HS-5 (cell line): ENCODE data around the gene IL34.
"Not testable (repeated sequence)": the region's sequence is repeated elsewhere in the genome, so short reads cannot be mapped to it uniquely, and the experiment has no call there.

Experiments used
- DNase-seq: peaks from one replicate; pipeline ENCODE4 v3.0.0-alpha.2; 2012; ENCODE audit warnings: low read depth

The IL34 gene

DNA sequence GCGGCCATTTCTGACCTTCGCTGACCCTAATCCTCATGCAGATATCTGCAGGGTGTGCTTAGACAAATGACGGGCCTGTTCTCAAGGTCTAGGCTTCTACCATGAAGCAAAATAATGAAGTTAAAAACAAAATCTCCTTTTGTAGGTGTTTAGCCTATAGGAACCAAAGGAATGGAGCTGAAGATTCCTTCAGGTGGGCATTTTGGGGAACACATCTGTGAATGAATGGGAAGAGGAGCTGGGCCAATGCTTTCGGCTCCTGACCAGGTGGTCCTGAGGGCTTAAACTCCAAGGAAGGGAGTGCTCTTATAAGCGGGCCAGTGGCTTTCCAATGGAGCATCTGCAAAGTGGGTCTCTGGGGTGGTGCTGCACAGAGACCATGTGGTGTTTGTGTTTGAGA, 14.1 kb upstream of the IL34 start:
- no peak for DNase-seq

DNA sequence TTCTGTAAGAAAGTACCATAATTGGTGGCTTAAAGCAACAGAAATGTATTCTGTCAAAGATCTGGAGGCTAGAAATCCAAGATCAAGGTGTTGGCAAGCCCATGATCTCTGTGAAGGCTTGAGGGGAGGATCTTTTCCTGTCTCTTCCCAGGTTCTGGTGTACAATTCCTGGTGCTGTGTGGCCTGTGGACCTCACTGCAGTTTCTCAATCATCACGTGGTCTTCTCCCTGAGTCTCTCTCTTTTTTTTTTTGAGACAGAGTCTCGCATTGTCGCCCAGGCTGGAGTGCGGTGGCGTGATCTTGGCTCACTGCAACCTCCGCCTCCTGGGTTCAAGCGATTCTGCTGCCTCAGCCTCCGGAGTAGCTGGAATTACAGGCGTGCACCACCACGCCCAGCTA, 12.7 kb upstream of the IL34 start:
- DNase-seq = not testable (repeated sequence)

DNA sequence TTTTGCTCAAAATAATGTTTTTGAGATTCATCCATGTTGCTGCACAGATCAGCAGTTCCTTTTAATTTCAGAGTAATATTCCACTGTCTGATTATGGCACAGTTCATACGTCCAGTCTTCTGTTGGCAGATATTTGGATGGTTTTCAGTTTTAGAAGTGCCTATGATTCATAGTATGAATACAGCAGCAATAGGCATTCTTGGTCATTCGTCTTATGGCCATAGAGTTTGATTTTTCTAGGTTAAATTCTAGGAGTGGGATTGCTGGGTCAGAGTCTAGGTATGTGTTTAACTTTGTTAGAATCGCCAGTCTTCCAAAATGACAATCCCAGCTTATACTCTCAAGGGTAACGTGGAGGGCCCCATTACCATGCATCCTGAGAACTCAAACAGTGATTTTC, 11.5 kb upstream of the IL34 start:
- DNase-seq = no peak

DNA sequence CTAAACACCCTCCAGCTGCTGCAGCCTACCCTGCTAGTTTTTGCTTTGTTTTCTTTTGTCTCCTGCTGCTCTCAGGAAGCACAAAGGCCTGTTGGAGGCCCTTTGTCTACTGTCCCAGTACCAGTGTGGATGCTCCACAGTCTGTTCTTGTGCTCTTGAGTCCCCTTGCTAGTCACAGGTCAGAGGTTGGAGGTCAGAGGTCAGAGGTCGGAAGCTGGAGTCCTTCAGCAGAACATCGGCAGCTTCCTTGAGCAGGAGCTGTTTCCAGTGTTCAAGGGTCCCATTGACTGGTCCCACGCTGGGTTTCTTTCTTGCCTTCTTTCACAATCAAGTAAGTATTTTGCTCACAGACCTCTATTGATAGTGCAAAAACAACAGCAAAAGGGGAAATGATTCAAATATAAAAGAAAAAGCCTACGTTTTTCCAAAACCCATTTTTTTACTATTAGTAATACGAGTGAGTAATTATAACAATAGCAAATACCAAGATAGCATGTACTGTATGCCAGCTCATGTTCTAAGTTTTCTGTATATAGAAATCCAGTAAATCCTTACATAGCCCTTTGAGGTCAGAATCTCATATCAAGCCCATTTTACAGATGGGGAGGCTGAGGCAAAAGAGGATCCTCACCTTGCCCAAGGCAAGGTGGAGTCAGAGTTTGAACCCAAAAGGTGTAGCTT, 10.9 kb upstream of the IL34 start:
- peak; percentile 73 for DNase-seq

DNA sequence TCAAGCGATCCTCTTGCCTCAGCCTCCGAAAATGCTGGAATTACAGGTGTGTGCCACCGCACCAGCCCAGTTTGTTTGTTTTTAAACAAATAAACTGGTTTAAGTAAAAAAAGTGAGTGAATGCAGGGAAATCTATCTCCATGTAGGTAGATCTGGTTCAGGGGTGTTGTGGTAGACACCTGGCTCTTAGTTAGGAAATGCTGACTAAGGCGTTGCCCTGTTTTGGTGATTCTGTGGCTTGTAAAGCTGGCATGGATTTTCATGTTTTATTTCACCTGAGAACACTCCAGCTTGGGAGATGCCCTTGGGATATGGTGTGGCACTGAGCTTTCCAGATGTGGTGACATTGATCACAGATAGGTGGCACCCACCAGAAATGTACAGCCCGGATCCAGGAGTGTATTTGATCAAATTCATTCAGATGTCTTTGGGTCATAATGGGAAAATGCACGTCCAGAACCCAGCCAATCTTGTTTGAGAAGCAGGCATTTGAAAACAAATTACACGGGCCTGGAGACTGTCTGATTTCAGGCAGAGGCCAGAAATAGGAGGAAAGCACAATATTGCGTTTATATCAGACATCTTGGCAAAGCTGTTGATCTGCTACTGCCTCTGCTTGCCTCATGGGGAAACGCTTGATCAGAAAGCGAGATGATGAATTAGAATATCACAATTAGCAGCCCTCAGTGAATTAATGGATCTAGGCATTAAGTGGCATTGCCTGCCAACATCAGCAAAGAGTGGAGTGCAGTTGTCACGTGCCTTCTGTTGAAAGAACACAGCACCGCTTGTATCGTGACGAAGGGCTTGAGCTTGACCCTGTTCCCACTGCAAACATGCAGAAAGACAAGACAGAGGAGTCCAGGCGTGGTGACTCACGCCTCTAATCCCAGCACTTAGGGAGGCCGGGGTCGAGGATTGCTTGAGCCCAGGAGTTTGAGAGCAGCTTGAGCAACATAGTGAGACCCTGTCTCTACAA, 7.3 kb upstream of the IL34 start:
- DNase-seq = no peak

DNA sequence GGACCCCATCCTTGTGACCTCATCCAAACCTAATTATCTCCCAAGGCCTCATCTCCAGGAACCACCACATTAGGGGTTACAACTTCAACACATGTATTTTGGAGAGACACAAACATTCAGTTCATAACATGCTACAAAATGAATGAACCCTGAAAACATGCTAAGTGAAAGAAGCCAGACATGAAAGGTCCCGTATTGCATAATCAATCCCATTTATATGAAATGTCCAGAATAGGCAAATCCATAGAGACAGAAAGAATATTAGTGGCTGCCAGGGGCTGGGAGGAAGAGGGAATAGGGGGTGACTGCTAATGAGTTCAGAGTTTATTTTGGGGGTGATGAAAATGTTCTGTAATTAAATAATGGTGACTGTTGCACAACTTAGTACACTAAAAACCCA, 3.7 kb upstream of the IL34 start:
- DNase-seq = no peak

DNA sequence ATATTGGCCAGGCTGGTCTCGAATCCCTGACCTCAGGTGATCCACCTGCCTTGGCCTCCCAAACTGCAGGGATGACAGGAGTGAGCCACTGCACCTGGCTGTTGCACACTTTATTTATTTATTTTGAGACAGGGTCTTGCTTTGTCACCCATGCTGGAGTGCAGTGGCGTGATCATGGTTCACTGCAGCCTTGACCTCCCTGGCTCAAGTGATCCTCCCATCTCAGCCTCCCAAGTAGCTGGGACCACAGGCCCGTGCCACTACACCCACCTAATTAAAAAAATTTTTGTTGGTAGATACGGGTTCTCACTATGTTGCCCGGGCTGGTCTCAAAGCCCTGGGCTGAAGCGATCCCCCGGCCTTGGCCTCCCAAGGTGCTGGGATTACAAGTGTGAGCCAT, 3.1 kb upstream of the IL34 start:
- DNase-seq = not testable (repeated sequence)

DNA sequence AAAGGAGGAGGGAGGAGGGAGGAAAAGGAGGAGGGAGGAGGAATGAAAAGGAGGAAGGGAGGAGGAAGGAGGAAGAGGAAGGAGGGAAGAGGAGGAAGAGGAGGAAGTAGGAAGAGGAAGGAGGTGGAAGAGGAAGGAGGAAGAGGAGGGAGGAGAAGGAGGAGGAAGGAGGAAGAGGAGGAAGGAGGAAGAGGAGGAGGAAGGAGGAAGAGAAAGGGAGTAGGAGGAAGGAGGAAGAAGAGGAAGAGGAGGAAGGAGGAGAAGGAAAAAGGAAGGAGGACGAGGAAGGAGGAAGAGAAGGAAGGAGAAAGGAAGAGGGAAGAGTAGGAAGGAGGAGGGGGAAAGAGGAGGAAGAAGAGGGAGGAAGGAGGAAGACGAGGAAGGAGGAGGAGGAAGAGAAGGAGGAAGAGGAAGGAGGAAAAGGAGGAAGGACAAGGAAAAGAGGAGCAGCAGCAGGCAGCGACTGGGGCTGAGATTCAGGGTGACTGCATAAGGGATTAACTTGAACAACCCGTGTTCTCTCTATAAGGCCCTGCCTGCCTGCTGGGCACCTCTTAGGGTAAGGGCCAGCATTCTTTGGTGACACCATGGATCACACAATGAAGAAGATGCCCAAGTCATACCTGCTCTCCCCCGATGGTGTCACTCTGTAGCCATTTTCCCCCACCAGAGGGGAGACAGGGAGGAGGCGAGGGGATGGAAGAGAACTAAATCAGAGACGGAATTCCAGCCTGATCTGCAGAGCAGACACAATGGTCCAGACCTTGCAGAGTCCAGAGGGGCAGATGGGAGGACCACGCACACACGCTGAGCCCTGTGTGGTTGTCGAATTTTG, 1.4 kb upstream of the IL34 start:
- no peak for DNase-seq

DNA sequence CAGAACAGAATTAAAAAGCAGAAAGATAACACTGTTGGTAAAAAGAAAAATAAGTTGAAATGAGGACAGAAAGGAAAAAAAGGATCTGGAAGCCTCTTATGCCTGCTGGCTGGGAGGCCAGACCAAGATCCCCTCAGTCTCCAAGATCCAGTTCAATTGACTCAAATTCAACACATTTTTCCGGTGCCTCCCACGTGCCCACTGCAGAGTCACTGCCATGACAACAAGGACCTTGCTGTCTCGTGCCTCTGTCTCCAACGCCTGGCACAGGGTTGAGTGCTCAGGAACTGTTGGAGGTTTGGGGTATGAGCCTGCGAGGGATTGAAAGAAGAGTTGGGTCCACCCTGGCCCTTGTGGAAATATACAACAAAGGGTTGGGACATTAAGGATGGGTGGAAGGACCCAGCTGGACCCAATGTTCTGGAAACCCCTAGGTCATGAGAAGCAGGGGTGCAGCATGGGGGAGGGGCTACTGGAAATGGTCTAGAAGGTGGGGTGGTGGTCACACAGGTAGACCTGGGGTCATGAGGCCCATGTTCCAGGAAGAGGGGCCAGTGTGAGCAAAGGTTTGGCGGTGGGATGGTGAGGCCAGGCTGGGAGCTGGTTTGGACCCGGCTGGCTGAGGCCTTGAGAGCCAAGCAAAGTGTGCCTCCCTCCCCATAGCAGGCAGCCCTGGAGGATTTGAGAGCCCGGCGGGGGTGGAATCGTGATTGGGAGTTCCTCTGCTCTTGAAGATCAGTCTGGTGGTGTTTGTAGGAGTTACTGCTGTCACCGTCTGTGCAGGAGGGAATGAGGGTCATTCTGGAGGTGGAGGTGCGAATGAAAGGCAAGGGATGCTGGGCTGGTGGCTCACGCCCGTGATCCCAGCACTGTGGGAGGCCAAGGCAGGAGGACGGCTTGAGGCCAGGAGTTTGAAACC, 1.3 kb downstream of the IL34 start:
- DNase-seq = no peak

DNA sequence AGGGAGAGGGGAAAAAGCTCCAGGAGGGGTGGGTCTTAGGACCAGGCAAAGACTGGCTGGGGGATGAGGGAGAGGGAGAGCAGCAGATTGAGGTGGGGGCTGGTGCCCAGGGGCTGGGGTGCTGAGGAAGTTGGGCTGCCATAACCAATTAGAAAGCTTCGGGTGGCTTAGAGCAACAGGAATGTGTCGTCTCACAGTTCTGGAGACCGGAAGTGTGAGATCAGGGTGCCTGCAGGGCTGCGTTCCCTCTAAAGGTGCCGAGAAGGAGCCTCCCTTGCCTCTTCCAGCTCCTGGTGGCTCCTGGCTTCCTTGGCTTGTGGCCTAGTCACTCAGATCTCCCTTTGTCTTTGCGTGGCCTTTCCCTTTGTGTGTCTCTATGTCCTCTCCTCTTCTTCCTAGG, 2.2 kb downstream of the IL34 start:
- DNase-seq = no peak

DNA sequence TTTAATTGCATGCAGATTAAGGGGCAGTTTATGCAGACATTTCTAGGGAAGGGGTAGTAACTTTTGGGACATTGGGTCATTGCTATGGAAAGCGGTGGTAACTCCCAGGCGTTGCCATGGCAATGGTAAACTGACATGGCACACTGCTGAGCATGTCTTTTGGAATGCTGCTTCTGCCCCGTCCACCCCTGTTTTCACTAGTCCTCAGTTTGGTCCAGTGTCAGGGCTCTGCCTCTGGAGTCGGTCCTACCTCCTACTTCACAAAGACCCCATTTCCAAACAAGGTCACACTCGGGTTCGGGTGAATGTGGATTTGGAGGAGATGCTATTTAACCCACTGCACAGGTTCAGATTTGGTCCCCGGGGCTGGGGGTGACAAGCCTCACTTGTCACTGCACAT, 2.9 kb downstream of the IL34 start:
- no peak for DNase-seq

DNA sequence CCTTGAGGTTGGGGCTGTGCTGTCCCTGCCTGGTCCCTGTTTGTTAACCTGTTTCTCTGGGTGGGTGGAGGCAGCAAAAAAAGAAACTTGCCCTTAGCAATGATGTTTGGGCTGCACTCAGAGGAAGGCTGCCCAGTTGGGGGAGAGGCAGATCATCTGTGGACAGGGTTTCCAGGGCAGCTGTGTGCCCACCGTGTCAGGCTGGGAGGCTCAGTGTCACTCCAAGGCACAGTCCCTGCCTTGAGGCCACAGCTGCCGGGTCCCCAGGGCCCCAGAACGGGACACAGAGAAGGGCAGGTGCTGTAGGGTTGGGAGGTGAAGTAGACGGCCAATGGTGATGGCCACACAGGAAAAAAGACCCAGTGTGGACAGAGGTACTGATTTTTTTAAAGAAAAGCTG, 3.9 kb downstream of the IL34 start:
- no peak for DNase-seq

DNA sequence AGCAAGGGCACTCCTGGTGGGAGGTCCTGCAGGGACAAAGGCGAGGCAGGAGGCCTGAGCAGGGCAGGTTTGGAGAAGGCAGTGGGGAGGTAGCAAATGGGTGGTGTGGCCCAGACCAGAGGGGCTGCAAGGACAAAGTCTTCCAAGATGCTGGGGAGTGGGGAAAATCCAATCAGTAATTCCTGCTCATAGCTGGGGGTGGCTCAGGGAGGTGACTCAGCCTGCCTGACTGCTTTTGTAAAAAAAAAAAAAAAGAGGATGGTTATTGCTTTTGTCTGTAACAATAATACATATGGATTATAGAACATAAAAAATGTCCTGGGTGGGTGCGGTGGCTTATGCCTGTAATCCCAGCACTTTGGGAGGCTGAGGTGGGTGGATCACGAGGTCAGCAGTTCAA, 5.2 kb downstream of the IL34 start:
- no peak for DNase-seq

DNA sequence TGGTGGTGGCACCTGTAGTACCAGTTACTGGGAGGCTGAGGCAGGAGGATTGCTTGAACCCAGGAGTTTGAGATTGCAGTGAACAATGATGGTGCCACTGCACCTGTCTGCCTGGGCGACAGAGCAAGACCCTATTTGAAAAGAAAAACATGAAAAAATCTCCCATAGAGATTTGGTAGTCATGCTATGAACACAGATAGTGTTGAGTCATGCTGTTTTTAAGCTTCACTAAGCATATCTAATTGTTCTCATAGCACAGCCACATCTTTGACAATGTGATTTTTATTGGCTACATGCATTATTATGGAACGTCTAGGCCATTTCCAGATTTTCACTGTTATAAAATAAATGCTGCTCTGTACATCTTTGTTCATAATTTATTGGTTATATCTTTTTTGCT, 6.0 kb downstream of the IL34 start:
- DNase-seq = no peak

DNA sequence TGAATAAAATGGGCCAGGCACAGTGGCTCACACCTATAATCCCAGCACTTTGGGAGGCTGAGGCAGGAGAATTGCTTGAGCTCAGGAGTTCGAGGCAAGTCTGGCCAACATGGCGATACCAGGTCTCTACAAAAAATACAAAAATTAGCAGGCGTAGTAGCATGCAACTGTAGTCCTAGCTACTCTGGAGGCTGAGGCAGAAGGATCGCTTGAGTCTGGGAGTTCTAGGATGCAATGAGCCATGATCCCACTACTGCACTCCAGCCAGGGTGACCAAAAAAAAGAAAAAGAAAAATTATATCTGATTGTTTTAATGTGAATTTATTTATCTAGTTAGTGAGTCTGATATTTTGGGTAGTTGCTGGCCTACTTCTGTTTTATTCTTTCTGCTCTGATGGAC, 7.0 kb downstream of the IL34 start:
- no peak for DNase-seq

DNA sequence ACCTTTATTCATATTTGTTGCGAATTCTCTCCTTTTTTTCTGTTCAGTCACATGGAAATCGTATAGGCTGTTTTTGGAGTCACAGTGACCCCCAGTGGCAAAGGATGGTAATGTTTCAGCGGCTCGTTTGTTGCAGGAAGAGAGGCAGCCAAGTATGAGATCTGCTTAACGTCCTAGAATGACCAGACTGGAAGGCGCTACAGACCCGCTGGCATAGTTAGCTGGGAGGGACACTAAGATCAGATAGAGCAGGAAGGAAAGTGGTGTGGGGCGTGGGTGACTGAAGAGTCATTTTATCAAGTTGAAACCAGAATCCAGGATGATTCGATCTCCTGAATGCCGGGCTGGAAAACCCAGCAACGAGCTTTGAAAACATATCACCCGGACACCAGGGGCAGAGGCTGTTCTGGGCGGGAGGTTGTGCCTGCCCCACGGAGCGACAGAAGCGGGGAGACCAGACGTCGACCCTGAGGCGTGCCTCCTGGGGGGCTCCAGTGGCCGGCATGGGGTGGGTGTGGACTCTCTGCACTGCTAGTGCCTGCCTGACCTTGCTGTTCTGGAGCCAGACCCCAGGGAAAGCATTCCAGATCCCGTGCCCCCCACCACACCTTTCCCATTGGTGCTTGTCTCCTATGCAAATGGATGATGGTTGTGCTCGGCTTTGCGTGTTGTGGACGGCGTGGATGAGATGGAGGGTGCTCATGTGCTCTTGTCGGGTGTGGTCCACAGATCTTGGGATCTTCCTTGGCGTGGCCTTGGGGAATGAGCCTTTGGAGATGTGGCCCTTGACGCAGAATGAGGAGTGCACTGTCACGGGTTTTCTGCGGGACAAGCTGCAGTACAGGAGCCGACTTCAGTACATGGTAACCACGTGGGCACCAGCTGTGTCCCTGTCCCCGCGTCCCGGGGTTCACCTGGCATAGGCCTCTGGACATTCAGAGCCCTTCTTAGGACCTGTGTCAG, 7.7 kb downstream of the IL34 start:
- DNase-seq = peak; percentile 72

DNA sequence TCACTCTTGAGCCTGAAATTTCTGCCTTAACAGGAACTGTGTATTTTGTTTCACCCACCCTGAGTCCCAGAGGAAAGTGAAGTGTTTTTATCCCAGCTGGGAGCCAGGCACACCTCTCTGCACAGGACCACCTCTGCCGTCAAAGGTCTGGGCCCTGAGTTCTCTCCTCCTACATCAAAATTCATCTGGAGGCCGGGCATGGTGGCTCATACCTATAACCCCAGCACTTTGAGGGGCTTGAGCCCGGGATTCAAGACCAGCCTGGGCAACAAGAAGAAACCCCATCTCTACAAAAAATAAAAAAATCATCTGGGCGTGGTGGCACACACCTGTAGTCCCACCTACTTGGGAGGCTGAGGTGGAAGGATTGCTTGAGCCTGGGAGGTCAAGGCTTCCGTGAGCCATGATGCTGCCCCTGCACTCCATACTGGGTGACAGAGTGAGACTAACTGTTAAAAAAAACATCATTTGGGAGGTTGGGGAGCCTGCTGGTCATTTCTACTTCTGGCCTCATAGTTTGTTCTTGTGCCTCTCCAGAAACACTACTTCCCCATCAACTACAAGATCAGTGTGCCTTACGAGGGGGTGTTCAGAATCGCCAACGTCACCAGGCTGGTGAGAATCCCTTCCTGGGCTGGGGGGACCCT, 9.8 kb downstream of the IL34 start:
- no peak for DNase-seq

DNA sequence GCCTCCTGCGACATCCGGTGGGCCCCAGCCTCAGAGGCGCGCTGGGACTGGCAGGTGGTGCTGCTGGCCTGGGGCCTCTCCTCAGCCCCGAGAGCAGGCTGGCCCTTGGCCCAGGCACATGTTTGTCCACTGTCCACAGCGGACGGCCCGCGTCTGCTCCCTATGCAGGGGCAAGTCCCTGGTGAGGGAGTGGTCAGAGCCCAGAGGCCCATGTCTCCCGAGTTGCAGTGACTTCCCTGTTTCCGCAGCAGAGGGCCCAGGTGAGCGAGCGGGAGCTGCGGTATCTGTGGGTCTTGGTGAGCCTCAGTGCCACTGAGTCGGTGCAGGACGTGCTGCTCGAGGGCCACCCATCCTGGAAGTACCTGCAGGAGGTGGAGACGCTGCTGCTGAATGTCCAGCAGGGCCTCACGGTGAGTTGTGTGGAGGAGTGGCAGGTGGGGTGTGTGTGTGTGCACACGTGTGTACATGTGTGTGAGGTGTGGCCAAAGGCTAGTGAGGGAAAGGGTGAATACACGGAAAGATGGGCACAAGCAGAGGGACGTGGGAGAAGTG, 10.4 kb downstream of the IL34 start:
- no peak for DNase-seq

DNA sequence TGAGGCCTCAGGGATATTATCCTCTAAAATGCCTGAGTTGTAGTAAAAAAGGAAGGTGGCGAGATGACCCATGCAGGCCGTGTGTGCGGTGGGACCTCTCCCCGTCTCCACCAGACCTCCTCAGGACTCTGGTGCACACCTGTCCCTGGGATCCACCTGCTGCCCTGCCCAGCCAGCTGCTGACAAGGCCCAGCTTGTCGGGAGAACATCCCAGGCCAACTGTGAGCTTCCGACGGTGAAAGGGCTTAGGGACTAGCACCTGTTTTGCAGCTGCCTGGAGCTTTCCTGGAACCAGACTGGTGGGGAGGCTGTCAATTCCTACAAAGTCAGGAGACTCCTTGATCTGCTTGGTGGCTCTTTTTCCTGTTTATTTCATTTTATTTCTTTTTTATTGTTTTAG, 11.6 kb downstream of the IL34 start:
- DNase-seq = no peak

DNA sequence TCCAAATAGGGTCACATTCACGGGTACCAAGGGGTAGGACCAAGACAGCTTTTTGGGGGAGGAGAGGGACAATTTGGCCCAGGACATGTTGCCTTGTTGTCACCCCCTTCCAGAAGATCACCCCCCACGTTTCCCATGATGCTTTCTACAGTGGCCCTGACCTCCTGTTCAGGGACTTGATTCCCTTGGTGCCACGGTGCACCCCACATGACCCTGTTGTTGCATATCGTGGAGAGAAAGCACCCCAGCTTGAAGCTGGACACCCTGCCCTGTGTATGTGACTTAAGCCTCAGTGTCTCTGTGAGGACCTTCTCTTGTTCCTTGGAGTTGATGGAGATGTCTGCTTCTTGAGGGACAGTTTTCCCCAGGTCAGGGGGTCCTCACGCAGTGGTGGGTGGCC, 12.6 kb downstream of the IL34 start:
- DNase-seq = no peak
